ENCODE measurements around the gene FLT3.

Gene FLT3

GRCh38 chr13:27954406-27954851 is 145.9 kb downstream of the FLT3 start:
- H3K27me3 ChIP-seq (ENCODE audit: control insufficient read depth in 5 of 5, insufficient read depth in 4 of 5, low read length in 5 of 5), result peaks cover 11 to 35% (median 20%) of the 10 kb centered on the region in 5 donors
- peaks cover 0 to 3% (median 0%) of the 10 kb centered on the region in 5 donors for H3K9me3 ChIP-seq (ENCODE audit: control insufficient read depth in 5 of 5, low read length in 5 of 5)
- no peaks in the 10 kb centered on the region for H3K36me3 ChIP-seq (ENCODE audit: control insufficient read depth in 5 of 5, insufficient read depth in 5 of 5, low read length in 5 of 5)
- peaks cover 0 to 20% (median 16%) of the 10 kb centered on the region in 5 donors for H3K4me1 ChIP-seq (ENCODE audit: control insufficient read depth in 5 of 5, insufficient read depth in 5 of 5, low read length in 5 of 5)
- peak overlapping the region in 2 of 5 donors; percentile 25 to 39 for H3K9ac ChIP-seq (ENCODE audit: low read length in 5 of 5)
- peak overlapping the region in 4 of 5 donors; percentile 60 to 69 (median 64) for H3K4me3 ChIP-seq (ENCODE audit: low read depth in 1 of 5, low read length in 5 of 5)
- no peak overlapping the region for H3K27ac ChIP-seq (ENCODE audit: low read depth, low read length)

GRCh38 chr13:27953676-27954405 is 146.5 kb downstream of the FLT3 start:
- peaks cover 11 to 32% (median 17%) of the 10 kb centered on the region in 5 donors for H3K27me3 ChIP-seq (ENCODE audit: control insufficient read depth in 5 of 5, insufficient read depth in 4 of 5, low read length in 5 of 5)
- H3K36me3 ChIP-seq (ENCODE audit: control insufficient read depth in 5 of 5, insufficient read depth in 5 of 5, low read length in 5 of 5), result no peaks in the 10 kb centered on the region
- peaks cover 0 to 20% (median 16%) of the 10 kb centered on the region in 5 donors for H3K4me1 ChIP-seq (ENCODE audit: control insufficient read depth in 5 of 5, insufficient read depth in 5 of 5, low read length in 5 of 5)
- H3K27ac ChIP-seq (ENCODE audit: low read depth, low read length), result no peak overlapping the region
- H3K9ac ChIP-seq (ENCODE audit: low read length in 5 of 5), result peak overlapping the region in 4 of 5 donors; percentile 51 to 69 (median 52)
- H3K9me3 ChIP-seq (ENCODE audit: control insufficient read depth in 5 of 5, low read length in 5 of 5), result peaks cover 0 to 3% (median 0%) of the 10 kb centered on the region in 5 donors
- H3K4me3 ChIP-seq (ENCODE audit: low read depth in 1 of 5, low read length in 5 of 5), result peak overlapping the region in 4 of 5 donors; percentile 60 to 69 (median 64)

Measured in subcutaneous abdominal adipose tissue (tissue), 5 donors.